SJCRH30 (cell line): ENCODE measurements around the gene CACNA1B. TPM values are rescaled to one million over a fixed set of nuclear protein-coding genes. Genes with fewer than 3 reads are reported as not detected.

Source experiments
- DNase-seq, 2 experiments: peaks; one replicate each; pipeline ENCODE4 v3.0.0-alpha.2; 2015 to 2020
- H3K27ac ChIP-seq: fragments of 250-450 bp; sonication (Bioruptor Pico); 2 replicates; pipeline ENCODE4 v1.5.1; 2020; ENCODE audit warnings: mild to moderate bottlenecking, moderate library complexity
- H3K27me3 ChIP-seq: fragments of 250-450 bp; sonication (Bioruptor Pico); 2 replicates; pipeline ENCODE4 v1.5.1; 2020; ENCODE audit warnings: mild to moderate bottlenecking, moderate library complexity
- H3K36me3 ChIP-seq: fragments of 250-450 bp; sonication (Bioruptor Pico); 2 replicates; pipeline ENCODE4 v1.5.1; 2020; ENCODE audit warnings: mild to moderate bottlenecking, moderate library complexity
- H3K4me1 ChIP-seq: fragments of 250-450 bp; sonication (Bioruptor Pico); 2 replicates; pipeline ENCODE4 v1.5.1; 2020; ENCODE audit warnings: mild to moderate bottlenecking, moderate library complexity
- H3K4me3 ChIP-seq: fragments of 250-450 bp; sonication (Bioruptor Pico); 2 replicates; pipeline ENCODE4 v1.5.1; 2020; ENCODE audit warnings: mild to moderate bottlenecking, moderate library complexity
- H3K9me3 ChIP-seq: fragments of 250-450 bp; sonication (Bioruptor Pico); replicated peaks from 2 replicates; pipeline ENCODE4 v1.5.1; 2020; ENCODE audit warnings: mild to moderate bottlenecking, moderate library complexity
- total RNA-seq: library from RNA; depleted of rRNA; stranded (reverse); fragments of >200 nt; shearing (Covaris generic); gene quantifications from 2 replicates; pipeline ENCODE4 v1.2.3, GENCODE V29; 2014

The CACNA1B gene
- total RNA-seq, 1 experiment from 2014 or later = 0.02 TPM

- Histone ChIP-seq H3K9me3 (no peaks in the 10 kb centered on the region), H3K27me3 (peaks cover 18% of the 10 kb centered on the region), H3K27ac (no peak overlapping the region), H3K36me3 (no peaks in the 10 kb centered on the region), H3K4me1 (no peaks in the 10 kb centered on the region), H3K4me3 (no peak overlapping the region)
- no peak for DNase-seq
Observed at GRCh38 chr9:138049779-138050471, 172.3 kb downstream of the CACNA1B start.

DNA sequence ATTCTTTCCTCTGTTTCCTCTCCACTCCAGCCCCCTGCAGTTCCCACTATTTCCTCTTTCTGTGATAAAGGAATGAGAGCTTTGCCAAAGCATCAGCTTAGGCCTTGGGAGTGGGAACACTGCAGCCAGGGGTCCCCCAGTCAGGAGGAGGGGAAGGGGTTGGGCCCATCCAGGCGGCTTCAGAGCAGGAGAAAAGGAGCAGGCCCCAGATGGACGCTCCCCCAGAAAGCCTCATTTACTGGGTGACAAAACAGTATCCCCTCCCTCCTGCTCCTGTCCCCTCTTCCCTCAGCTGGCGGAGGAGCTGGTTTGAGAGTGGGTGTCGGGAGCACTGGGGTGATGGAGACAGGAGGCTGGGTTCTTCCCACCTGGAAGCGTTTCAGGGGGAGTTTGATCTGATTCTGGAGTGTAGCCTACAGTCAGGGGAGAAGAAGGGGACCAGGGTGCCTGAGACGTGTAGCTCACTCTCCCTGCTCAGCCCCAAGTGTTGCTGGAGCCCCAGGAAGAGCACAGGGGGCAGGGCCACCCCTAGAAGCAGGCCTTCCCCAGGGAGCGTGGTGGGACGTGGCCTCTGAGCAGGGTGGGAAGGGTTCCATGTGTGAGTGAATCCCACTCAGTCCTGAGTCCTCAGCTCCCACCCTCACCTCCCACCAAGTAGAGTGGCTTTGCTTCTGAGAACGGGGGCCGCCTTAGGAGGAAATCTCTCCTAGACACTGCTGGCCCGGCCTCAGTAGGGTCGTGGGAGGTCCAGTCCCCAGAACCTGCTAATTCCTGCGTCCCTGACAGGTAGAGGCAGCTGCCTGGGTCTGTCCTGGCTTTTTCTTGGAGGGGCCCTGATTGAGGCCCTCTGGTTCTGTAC, 173.1 kb downstream of the CACNA1B start:
- Histone ChIP-seq H3K27ac (no peak overlapping the region), H3K27me3 (peaks cover 18% of the 10 kb centered on the region), H3K4me3 (no peak overlapping the region), H3K9me3 (no peaks in the 10 kb centered on the region), H3K36me3 (no peaks in the 10 kb centered on the region), H3K4me1 (no peaks in the 10 kb centered on the region)
- no peak for DNase-seq

DNA sequence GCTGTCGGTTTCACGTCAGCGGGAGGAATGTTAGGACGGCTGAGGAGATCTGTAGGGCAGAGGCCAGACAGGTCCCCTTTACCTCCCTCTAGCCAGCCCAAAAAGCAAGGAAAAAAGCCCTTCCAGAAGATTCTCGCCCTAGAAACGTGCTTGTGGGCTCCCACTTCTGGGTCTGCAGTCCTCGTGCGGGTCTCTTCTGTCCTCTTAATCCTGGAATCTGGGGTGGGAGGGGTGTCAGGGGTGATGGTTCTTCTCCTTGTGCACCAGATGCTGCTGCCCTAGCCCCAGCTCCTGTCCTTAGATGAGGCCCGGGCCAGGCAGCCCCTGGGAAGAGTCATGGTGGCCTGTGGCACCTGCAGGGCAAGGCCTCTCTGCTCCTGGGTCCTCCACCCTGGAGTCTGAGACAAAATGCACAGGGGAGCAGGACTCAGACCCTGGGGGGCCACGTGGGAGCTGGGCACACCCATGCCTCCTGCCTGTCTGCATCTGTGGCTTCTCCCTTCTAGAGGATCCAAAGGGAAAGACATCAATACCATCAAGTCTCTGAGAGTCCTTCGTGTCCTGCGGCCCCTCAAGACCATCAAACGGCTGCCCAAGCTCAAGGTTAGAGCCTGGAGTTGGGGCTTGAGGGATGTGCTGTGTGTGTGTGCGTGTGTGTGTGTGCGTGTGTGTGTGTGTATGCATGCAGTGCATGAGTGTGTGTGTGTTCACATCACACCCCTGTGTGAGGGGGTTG, 174.2 kb downstream of the CACNA1B start:
- Histone ChIP-seq H3K27ac (no peak overlapping the region), H3K9me3 (peaks cover 4% of the 10 kb centered on the region; the same call in 1 of the 2 replicates)
- no peak for DNase-seq

DNA sequence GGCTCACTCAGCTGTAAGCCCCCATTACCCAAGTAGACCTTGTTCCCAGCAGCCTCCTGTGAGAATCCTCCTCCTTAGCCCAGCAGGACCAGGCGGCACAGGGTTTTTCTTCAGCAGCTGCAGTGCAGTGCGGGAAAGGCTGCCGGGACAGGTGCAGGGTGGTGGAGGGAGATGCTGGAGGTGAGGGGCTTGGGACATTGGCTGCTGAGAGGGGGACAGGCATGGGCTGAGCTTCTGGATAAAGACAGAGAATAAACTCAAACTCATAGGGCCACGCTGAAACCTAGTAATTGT, 174.7 kb downstream of the CACNA1B start:
- no peaks in the 10 kb centered on the region for H3K36me3 ChIP-seq
- H3K9me3 ChIP-seq = peaks cover 4% of the 10 kb centered on the region; the same call in 1 of the 2 replicates
- peaks cover 18% of the 10 kb centered on the region for H3K27me3 ChIP-seq
- H3K4me1 ChIP-seq = no peaks in the 10 kb centered on the region
- DNase-seq = no peak
- H3K4me3 ChIP-seq = no peak overlapping the region
- H3K27ac ChIP-seq = no peak overlapping the region

More for the DNA sequence above, 174.2 kb downstream of the CACNA1B start:
- H3K27me3 ChIP-seq = peaks cover 18% of the 10 kb centered on the region
- no peaks in the 10 kb centered on the region for H3K4me1 ChIP-seq
- no peaks in the 10 kb centered on the region for H3K36me3 ChIP-seq
- no peak overlapping the region for H3K4me3 ChIP-seq

GRCh38 chr9:138052635-138053320, 175.2 kb downstream of the CACNA1B start:
- Histone ChIP-seq H3K4me1 (no peaks in the 10 kb centered on the region), H3K9me3 (peaks cover 4% of the 10 kb centered on the region; the same call in 1 of the 2 replicates)
- no peak for DNase-seq

GRCh38 chr9:138053321-138053868, 175.8 kb downstream of the CACNA1B start:
- Histone ChIP-seq H3K4me1 (no peaks in the 10 kb centered on the region), H3K9me3 (peaks cover 4% of the 10 kb centered on the region; the same call in 1 of the 2 replicates), H3K36me3 (no peaks in the 10 kb centered on the region), H3K4me3 (no peak overlapping the region), H3K27me3 (peaks cover 18% of the 10 kb centered on the region), H3K27ac (no peak overlapping the region)
- peak in 1 of 2 experiments; percentile 13 for DNase-seq

More at GRCh38 chr9:138052635-138053320, 175.2 kb downstream of the CACNA1B start:
- Histone ChIP-seq H3K27me3 (peaks cover 18% of the 10 kb centered on the region), H3K36me3 (no peaks in the 10 kb centered on the region), H3K27ac (no peak overlapping the region), H3K4me3 (no peak overlapping the region)

GRCh38 chr9:138053996-138054752, 176.6 kb downstream of the CACNA1B start:
- DNase-seq = no peak
- Histone ChIP-seq H3K4me3 (no peak overlapping the region), H3K27ac (no peak overlapping the region), H3K9me3 (peaks cover 4% of the 10 kb centered on the region; the same call in 1 of the 2 replicates), H3K27me3 (peaks cover 18% of the 10 kb centered on the region), H3K36me3 (no peaks in the 10 kb centered on the region), H3K4me1 (no peaks in the 10 kb centered on the region)

- DNase-seq = no peak
Observed at GRCh38 chr9:138057726-138058125, 180.1 kb downstream of the CACNA1B start.

GRCh38 chr9:138058181-138058580, 180.6 kb downstream of the CACNA1B start:
- Histone ChIP-seq H3K27me3 (no peaks in the 10 kb centered on the region), H3K27ac (no peak overlapping the region), H3K9me3 (peaks cover 4% of the 10 kb centered on the region; the same call in 1 of the 2 replicates), H3K4me1 (no peaks in the 10 kb centered on the region), H3K4me3 (no peak overlapping the region), H3K36me3 (no peaks in the 10 kb centered on the region)
- DNase-seq = no peak

More at GRCh38 chr9:138057726-138058125, 180.1 kb downstream of the CACNA1B start:
- Histone ChIP-seq H3K27ac (no peak overlapping the region), H3K36me3 (no peaks in the 10 kb centered on the region), H3K27me3 (no peaks in the 10 kb centered on the region), H3K4me1 (no peaks in the 10 kb centered on the region), H3K9me3 (peaks cover 4% of the 10 kb centered on the region; the same call in 1 of the 2 replicates), H3K4me3 (no peak overlapping the region)

DNA sequence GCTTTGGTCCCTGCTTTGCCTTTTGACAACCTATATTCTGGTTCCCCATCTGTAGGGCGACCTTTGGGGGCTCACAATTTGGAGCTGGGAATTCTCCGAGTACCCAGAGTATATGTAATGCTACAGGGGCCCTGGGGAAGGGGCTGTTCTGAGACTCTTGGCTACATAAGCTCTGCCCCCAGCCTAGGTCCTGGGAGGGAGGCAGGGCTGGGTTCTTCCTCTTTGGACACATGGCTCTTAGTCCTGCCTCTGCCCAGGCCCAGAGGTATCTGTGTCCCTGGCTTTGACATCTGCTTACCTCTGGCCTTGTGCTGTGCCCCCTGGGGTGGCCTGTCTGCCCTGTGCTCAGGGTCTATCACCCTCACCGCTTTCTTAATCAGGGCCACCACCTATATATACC, 181.6 kb downstream of the CACNA1B start:
- DNase-seq = no peak
- no peaks in the 10 kb centered on the region for H3K27me3 ChIP-seq
- H3K36me3 ChIP-seq = no peaks in the 10 kb centered on the region
- H3K27ac ChIP-seq = no peak overlapping the region
- H3K9me3 ChIP-seq = peaks cover 4% of the 10 kb centered on the region; the same call in 1 of the 2 replicates
- H3K4me3 ChIP-seq = no peak overlapping the region
- no peaks in the 10 kb centered on the region for H3K4me1 ChIP-seq

GRCh38 chr9:138060365-138060764, 182.8 kb downstream of the CACNA1B start:
- DNase-seq = no peak
- Histone ChIP-seq H3K27ac (no peak overlapping the region), H3K36me3 (no peaks in the 10 kb centered on the region)

DNA sequence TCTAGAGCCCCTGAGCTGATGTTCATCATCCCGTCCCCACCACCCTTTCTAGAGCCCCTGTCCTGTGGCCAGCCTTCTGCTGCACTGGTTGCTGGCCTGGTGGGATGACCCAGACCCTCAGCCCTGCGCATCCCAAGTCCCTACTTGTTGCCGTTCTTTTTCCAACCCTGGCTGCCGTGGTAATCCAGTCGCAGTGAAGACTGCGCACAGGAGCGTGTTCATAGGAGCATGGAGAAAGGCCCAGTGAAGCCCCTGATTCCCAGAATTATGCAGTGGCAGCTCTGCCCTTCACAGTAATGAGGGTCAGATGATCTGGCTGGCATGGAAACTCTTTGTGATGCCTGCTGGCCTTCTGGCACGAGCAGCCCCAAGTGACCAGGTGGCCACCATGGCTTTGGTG, 183.3 kb downstream of the CACNA1B start:
- no peaks in the 10 kb centered on the region for H3K27me3 ChIP-seq
- no peaks in the 10 kb centered on the region for H3K4me1 ChIP-seq
- no peaks in the 10 kb centered on the region for H3K36me3 ChIP-seq
- no peak overlapping the region for H3K27ac ChIP-seq
- DNase-seq = no peak
- no peak overlapping the region for H3K4me3 ChIP-seq
- H3K9me3 ChIP-seq = peaks cover 4% of the 10 kb centered on the region; the same call in 1 of the 2 replicates

More at GRCh38 chr9:138060365-138060764, 182.8 kb downstream of the CACNA1B start:
- Histone ChIP-seq H3K27me3 (no peaks in the 10 kb centered on the region), H3K9me3 (peaks cover 4% of the 10 kb centered on the region; the same call in 1 of the 2 replicates), H3K4me1 (no peaks in the 10 kb centered on the region), H3K4me3 (no peak overlapping the region)

- H3K4me3 ChIP-seq = no peak overlapping the region
- DNase-seq = no peak
- H3K9me3 ChIP-seq = no peaks in the 10 kb centered on the region
- H3K4me1 ChIP-seq = no peaks in the 10 kb centered on the region
- H3K27ac ChIP-seq = no peak overlapping the region
- H3K36me3 ChIP-seq = no peaks in the 10 kb centered on the region
- no peaks in the 10 kb centered on the region for H3K27me3 ChIP-seq
Observed at GRCh38 chr9:138061631-138062030, 184.0 kb downstream of the CACNA1B start.
